ENCODE results near the gene TBL1XR1. TPM values are rescaled to one million over a fixed set of nuclear protein-coding genes. Genes with fewer than 3 reads are reported as not detected.

TBL1XR1 gene
- total RNA-seq, 4 donors from 2014 or later = 66.0 to 79.8 (median 72.4) TPM

DNA sequence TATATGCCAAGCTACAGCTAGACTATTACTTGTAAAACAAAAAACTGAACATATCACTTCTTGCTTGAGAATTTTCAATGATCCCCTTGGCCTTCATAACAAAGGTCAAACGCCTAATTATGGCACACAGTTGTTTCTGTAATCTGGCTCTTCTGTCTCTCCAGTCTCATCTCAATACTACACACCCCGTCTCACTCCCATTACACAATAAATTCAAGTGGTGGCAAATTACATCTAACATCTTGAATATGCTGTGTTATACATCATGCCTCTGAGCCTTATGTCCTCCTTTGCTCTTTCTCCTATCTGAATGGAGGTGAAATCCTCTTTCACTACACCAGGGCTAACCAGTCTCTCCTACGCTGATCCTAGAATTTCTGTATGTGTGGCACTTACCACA lies 140.4 kb downstream of the TBL1XR1 start:
- no peak for TF ChIP-seq POLR2A (IDR thresholded peaks at IDR 0.05)
- TF ChIP-seq, protein P1, sequence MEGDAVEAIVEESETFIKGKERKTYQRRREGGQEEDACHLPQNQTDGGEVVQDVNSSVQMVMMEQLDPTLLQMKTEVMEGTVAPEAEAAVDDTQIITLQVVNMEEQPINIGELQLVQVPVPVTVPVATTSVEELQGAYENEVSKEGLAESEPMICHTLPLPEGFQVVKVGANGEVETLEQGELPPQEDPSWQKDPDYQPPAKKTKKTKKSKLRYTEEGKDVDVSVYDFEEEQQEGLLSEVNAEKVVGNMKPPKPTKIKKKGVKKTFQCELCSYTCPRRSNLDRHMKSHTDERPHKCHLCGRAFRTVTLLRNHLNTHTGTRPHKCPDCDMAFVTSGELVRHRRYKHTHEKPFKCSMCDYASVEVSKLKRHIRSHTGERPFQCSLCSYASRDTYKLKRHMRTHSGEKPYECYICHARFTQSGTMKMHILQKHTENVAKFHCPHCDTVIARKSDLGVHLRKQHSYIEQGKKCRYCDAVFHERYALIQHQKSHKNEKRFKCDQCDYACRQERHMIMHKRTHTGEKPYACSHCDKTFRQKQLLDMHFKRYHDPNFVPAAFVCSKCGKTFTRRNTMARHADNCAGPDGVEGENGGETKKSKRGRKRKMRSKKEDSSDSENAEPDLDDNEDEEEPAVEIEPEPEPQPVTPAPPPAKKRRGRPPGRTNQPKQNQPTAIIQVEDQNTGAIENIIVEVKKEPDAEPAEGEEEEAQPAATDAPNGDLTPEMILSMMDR (IDR thresholded peaks at IDR 0.05) = no peak
- Histone ChIP-seq H3K4me1 (peaks cover 0 to 24% (median 16%) of the 10 kb centered on the region in 3 donors), H3K36me3 (peaks cover 0 to 13% (median 0%) of the 10 kb centered on the region in 3 donors), H3K9me3 (no peaks in the 10 kb centered on the region), H3K27me3 (no peaks in the 10 kb centered on the region), H3K27ac (no peak overlapping the region), H3K4me3 (no peak overlapping the region)
- no peak for DNase-seq
- 79 to 93% methylated on average over 3 of the region's 3 CpGs for WGBS, 2 donors
- intact Hi-C loops (cut with DNase I) = loop anchor here (10.0 kb wide), 1 partner anchor 138 kb away; the partner anchor contains the start of gene TBL1XR1

DNA sequence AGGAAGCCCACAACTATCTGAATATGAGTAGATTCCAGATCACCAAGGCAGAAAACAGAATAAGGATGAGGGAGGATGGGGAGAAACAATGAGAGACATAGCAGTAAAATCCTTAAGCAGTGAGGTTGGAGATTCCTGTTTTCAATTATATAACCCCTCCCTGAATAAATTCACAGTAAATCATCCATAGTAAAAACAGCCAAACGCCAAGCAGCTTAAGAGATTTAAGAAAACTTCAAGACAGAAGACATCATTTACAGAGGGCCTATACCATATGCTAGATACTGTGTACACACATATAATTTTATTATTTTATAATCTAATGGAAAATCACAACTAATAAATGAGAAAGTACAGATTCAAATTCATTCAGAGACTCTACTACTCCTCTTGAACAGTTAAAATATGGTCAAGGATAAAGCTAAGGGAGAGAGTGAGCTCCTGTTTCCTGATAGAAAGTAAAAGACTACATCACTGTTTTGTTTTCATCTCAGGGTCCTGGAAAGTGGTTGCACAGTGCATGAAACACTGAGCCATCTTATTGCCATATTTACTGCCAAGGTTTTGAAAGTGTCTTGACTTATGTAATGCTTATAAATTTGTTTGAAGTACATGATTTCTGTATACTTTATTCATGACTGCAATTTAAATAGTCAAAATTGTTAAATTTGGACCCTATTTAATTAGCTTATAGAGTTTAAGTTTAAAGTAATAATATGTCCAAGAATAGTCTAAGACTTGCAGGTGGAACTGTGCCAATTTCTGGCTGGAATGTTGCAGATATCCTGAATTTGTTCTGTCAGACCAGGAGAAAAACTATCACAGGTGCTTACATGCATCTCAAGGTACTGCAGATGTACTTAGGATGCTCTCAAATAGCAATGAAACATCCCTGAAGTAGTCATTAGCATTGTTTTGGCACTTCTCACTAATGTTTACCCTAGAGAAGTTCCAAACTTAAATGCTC lies 141.4 kb downstream of the TBL1XR1 start:
- no peak for TF ChIP-seq POLR2A (IDR thresholded peaks at IDR 0.05)
- TF ChIP-seq, protein P1 (IDR thresholded peaks at IDR 0.05) = no peak
- H3K27me3 ChIP-seq = no peaks in the 10 kb centered on the region
- 29 to 36% methylated on average over 1 of the region's 1 CpG for WGBS, 2 donors
- H3K4me1 ChIP-seq = peaks cover 0 to 31% (median 16%) of the 10 kb centered on the region in 3 donors
- intact Hi-C loops (cut with DNase I) = loop anchor here (10.0 kb wide), 1 partner anchor 139 kb away; the partner anchor contains the start of gene TBL1XR1
- no peaks in the 10 kb centered on the region for H3K9me3 ChIP-seq
- DNase-seq = no peak
- peaks cover 0 to 19% (median 0%) of the 10 kb centered on the region in 3 donors for H3K36me3 ChIP-seq
- no peak overlapping the region for H3K27ac ChIP-seq
- no peak overlapping the region for H3K4me3 ChIP-seq

DNA sequence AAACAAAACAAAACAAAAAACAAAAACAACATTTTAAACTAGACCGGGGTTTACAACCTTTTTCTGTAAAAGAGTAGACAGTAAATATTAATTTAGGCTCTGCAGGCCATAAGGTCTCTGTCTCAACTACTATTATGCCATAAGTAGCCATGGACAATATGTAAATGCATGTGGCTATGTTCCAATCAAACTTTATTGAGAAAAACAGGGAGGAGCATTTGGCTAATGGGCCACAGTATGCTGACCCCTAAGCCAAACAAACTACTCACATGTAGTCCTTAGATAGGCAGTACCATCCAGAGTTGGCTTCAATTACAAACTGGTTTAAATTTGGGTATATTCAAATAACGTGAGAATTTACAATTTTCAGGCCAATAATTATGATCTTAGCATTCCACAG lies 144.2 kb downstream of the TBL1XR1 start:
- TF ChIP-seq, protein P1 (IDR thresholded peaks at IDR 0.05) = no peak
- no peak for TF ChIP-seq POLR2A (IDR thresholded peaks at IDR 0.05)
- H3K27ac ChIP-seq = no peak overlapping the region
- 88 to 92% methylated on average over 2 of the region's 2 CpGs for WGBS, 2 donors
- no peak overlapping the region for H3K4me3 ChIP-seq
- H3K4me1 ChIP-seq = peaks cover 0 to 36% (median 16%) of the 10 kb centered on the region in 3 donors
- no peaks in the 10 kb centered on the region for H3K27me3 ChIP-seq
- H3K9me3 ChIP-seq = no peaks in the 10 kb centered on the region
- peaks cover 0 to 37% (median 0%) of the 10 kb centered on the region in 3 donors for H3K36me3 ChIP-seq
- DNase-seq = no peak
- intact Hi-C loops (cut with DNase I) = loop anchor here (10.0 kb wide), 1 partner anchor 142 kb away; the partner anchor contains the start of gene TBL1XR1

DNA sequence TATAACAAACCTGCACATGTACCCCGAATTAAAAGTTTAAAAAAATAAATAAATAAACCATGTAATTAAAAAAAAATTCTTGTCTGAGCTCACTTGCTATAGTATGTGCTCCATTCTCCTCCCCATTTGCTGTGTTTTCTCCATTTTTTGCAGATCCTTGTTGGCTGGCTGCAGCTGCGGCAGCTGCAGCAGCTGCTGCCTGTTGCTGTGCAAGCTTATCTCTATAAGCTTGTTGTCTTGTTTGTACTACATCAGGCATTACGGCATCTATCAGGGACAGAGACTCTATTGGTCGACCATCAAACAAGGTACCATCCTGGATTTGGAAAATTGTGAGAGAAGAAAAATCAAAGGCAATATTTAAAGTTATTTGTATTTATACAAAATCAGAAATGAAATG lies 145.9 kb downstream of the TBL1XR1 start:
- Histone ChIP-seq H3K9me3 (no peaks in the 10 kb centered on the region), H3K4me3 (no peak overlapping the region), H3K36me3 (peaks cover 0 to 54% (median 6%) of the 10 kb centered on the region in 3 donors), H3K4me1 (peaks cover 0 to 21% (median 4%) of the 10 kb centered on the region in 3 donors), H3K27ac (no peak overlapping the region), H3K27me3 (no peaks in the 10 kb centered on the region)
- intact Hi-C loops (cut with DNase I) = loop anchor here (10.0 kb wide), 1 partner anchor 143 kb away; the partner anchor contains the start of gene TBL1XR1
- 72 to 78% methylated on average over 4 of the region's 4 CpGs for WGBS, 2 donors
- DNase-seq = no peak
- TF ChIP-seq POLR2A (IDR thresholded peaks at IDR 0.05) = no peak
- TF ChIP-seq, protein P1 (IDR thresholded peaks at IDR 0.05) = no peak
